ENCODE measurements around the gene PXN. TPM values are rescaled to one million over a fixed set of nuclear protein-coding genes. Genes with fewer than 3 reads are reported as not detected.

The PXN gene
- total and polyA plus RNA-seq, 10 of the 15 experiments (the other 5 are each of a cell fraction or from before 2014, with no cell fraction given), result 1.0 to 32.0 (median 11.5) TPM

DNA sequence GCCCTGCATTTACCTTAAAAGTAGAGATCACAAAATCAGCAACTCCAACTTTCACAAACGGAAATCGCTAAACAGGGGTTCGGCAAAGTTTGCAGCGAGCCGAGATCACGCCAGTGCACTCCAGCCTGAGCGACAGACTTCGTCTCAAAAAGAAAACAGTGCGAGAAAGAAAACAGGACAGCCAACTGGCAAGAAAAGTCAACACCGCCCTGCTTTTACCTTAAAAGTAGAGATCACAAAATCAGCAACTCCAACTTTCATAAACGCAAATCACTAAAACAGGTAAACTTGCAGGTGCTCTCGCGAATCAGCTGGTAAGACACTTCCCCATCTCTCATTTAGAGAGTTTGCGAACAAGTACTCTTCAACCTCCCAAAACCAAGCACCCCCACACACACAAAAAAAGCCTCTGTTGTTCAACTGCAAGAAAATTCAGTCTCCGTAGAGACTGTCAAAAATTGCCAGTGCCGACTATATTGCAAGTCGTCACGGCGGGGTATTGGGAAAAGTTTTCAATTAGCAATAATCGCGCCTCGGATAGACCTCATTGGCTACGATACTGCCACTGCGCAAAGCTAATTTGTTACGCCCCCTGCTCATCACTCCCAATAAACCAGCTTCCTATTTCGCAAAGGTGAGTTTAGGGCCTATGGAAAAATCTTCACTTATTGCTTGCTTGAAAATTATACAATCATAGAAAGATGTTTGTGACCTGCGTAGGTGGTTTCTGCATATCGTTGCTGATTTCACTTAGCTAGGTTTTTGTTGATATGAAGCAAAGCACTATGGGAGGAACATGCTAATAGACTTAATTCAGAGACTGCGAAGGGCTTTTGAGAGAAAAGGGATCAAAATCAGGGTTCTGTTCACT, 27.4 kb upstream of the PXN start, which contains the start of gene RNU4-1:
Gene RNU4-1, minus strand, starts transcription at position 577 of the 871 bp plus-strand sequence.
- peak within 1 kb of the TSS; percentile 91 for H3K9ac ChIP-seq (ENCODE audit: control insufficient read depth, insufficient read depth, low read length)
- in situ Hi-C loops (cut with MboI), result no loop called here
- peak within 1 kb of the TSS; percentile 100 for H3K27ac ChIP-seq (ENCODE audit: control insufficient read depth, insufficient read depth)
- H3K4me1 ChIP-seq (ENCODE audit: control insufficient read depth, insufficient read depth, low read length), result peaks cover 9% of the 10 kb centered on the region
- SMC1A ChIA-PET (ENCODE audit: uncharacterized antibody, unreplicated experiment), result interaction anchor here (1.2 to 2.9 kb wide), 4 partner anchors 9 to 65 kb away, joined by 5 to 30 read pairs (median 7); partner anchors contain the start of gene SIRT4
- BruUV-seq (replicated peaks), result TSS peak; percentile 94
- H2AFZ ChIP-seq (ENCODE audit: control insufficient read depth, low read depth, low read length), result peak within 1 kb of the TSS; percentile 78
- H4K20me1 ChIP-seq (ENCODE audit: control insufficient read depth, insufficient read depth), result no peaks in the 10 kb centered on the region
- peak within 1 kb of the TSS; percentile 67 for H3K4me2 ChIP-seq (ENCODE audit: control insufficient read depth, insufficient read depth)
- no peaks in the 10 kb centered on the region for H3K27me3 ChIP-seq (replicated peaks in 1 of 2; ENCODE audit: control insufficient read depth in 2 of 2, insufficient read depth in 2 of 2, low read length in 1 of 2)
- FAIRE-seq (peak; percentile 86), DNase-seq (ENCODE audit: low read depth, low spot score) (peak; percentile 92), ATAC-seq (peak; percentile 78)
- no peaks in the 10 kb centered on the region for H3K9me3 ChIP-seq (replicated peaks; ENCODE audit: control insufficient read depth, insufficient read depth, low read length)
- no peaks in the 10 kb centered on the region for H3K79me2 ChIP-seq (ENCODE audit: control insufficient read depth, insufficient read depth, low read length)
- H3K4me3 ChIP-seq, result peak within 1 kb of the TSS; percentile 66
- intact Hi-C loops (cut with micrococcal nuclease; ENCODE audit: unreplicated experiment), result no loop called here
- H3K36me3 ChIP-seq (ENCODE audit: control insufficient read depth in 2 of 2, insufficient read depth in 2 of 2, low read length in 1 of 2), result no peaks in the 10 kb centered on the region
- under 1% methylated on average over 29 of the region's 29 CpGs for WGBS (ENCODE audit: insufficient coverage, insufficient replicate concordance, low lambda C conversion rate, missing lambda C conversion rate)
- RAD21 ChIA-PET (ENCODE audit: unreplicated experiment), result interaction anchor here (0.6 to 3.5 kb wide), 7 partner anchors 9 to 176 kb away, joined by 3 to 17 read pairs (median 6); partner anchors contain the start of gene SIRT4
- POLR2A ChIA-PET, result interaction anchor here (0.6 to 2.1 kb wide), 13 partner anchors 9 to 204 kb away, joined by 3 to 14 read pairs (median 5); partner anchors contain the start of genes RPLP0 and SIRT4
- CTCF ChIA-PET, result interaction anchor here (0.6 to 3.6 kb wide), 8 partner anchors 9 to 209 kb away, joined by 3 to 48 read pairs (median 8); partner anchors contain the start of genes RPLP0 and SIRT4
- TF ChIP-seq TARDBP (IDR thresholded peaks at IDR 0.05; ENCODE audit: borderline replicate concordance) (peak; percentile 99), GABPA (IDR thresholded peaks at IDR 0.05; ENCODE audit: low read depth) (no peak; the same call in none of the 2 replicates), ZBTB11 (CRISPR knock-in tag; IDR thresholded peaks at IDR 0.05) (peak; percentile 69), CHD2 (IDR thresholded peaks at IDR 0.05; ENCODE audit: borderline replicate concordance, low read depth, low read length) (no peak; the same call in 1 of the 2 replicates), BMI1 (IDR thresholded peaks at IDR 0.05; ENCODE audit: borderline replicate concordance) (peak; percentile 78), CBX5 (IDR thresholded peaks at IDR 0.05; ENCODE audit: low read depth) (peak; percentile 95), POLR2AphosphoS2 (IDR thresholded peaks at IDR 0.05; ENCODE audit: low read depth, low read length) (peak; percentile 99), PAX5 (IDR thresholded peaks at IDR 0.05; ENCODE audit: borderline replicate concordance, low read depth, low read length) (peak; percentile 63; the same call in 1 of the 2 replicates), YY1 (IDR thresholded peaks at IDR 0.05; ENCODE audit: low read depth, low read length) (peak; percentile 86), JUNB (IDR thresholded peaks at IDR 0.05) (peak; percentile 67), PAX8 (IDR thresholded peaks at IDR 0.05) (peak; percentile 46; the same call in 1 of the 2 replicates), PRDM15 (CRISPR knock-in tag; IDR thresholded peaks at IDR 0.05) (peak; percentile 92)
